ENCODE data around the gene LYSMD4.

Gene LYSMD4

DNA sequence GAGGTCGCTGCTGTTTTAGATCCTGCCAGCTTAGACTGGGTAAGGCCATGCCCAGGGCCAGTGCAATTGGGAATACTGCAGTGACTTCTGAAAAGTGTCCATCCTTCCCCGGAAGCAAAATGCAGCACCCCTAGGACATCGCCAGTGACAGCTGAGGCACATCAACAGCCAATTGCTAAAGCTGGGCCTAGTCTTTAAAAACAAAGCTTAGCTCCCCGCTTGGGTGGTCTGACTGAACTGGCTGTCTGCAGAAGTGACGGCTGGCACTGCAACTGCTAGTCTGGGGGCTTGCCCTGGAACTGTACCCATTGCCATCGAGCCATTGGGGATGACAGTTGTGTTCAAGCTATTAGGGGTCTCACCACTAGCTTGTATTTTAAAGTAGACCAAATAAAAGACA lies 4.3 kb downstream of the LYSMD4 start:
- DNase-seq, result no peak

GRCh38 chr15:99727733-99728132 lies 5.5 kb downstream of the LYSMD4 start:
- DNase-seq (no peak), ATAC-seq (ENCODE audit: insufficient read depth, low read depth) (no peak)
- no peaks in the 10 kb centered on the region for H3K9me3 ChIP-seq (ENCODE audit: insufficient read depth, low read length, severe bottlenecking)
- no peak for TF ChIP-seq EZH2 (IDR thresholded peaks at IDR 0.05; ENCODE audit: borderline replicate concordance, low read depth, low read length, severe bottlenecking)
- TF ChIP-seq CTCF (IDR thresholded peaks at IDR 0.05; ENCODE audit: borderline replicate concordance, extremely low read depth, low read length, poor library complexity, severe bottlenecking), result no peak
- peaks cover 17% of the 10 kb centered on the region for H3K4me1 ChIP-seq (ENCODE audit: insufficient read depth, low read length)
- H4K20me1 ChIP-seq (ENCODE audit: insufficient read depth, low read length), result no peaks in the 10 kb centered on the region
- no peak overlapping the region for H3K4me3 ChIP-seq (ENCODE audit: low read depth in 1 of 2, low read length in 2 of 2)
- H3K9ac ChIP-seq (ENCODE audit: low read depth, low read length), result no peak overlapping the region
- no peak overlapping the region for H3K27ac ChIP-seq (ENCODE audit: low read length)
- no peaks in the 10 kb centered on the region for H3K27me3 ChIP-seq (ENCODE audit: insufficient read depth, low read length, poor library complexity)
- H3K4me2 ChIP-seq (ENCODE audit: insufficient read depth, low read length), result no peak overlapping the region
- H3K36me3 ChIP-seq (ENCODE audit: insufficient read depth, low read length), result peaks cover 20% of the 10 kb centered on the region
- no peak overlapping the region for H2AFZ ChIP-seq (ENCODE audit: low read depth, low read length)
- H3K79me2 ChIP-seq (ENCODE audit: insufficient read depth, low read length), result peaks cover 13% of the 10 kb centered on the region

More for the DNA sequence above, 4.3 kb downstream of the LYSMD4 start:
- H2AFZ ChIP-seq (ENCODE audit: low read depth, low read length), result no peak overlapping the region
- H3K4me1 ChIP-seq (ENCODE audit: insufficient read depth, low read length), result peaks cover 25% of the 10 kb centered on the region
- peaks cover 20% of the 10 kb centered on the region for H3K36me3 ChIP-seq (ENCODE audit: insufficient read depth, low read length)
- TF ChIP-seq CTCF (IDR thresholded peaks at IDR 0.05; ENCODE audit: borderline replicate concordance, extremely low read depth, low read length, poor library complexity, severe bottlenecking), result no peak
- TF ChIP-seq EZH2 (IDR thresholded peaks at IDR 0.05; ENCODE audit: borderline replicate concordance, low read depth, low read length, severe bottlenecking), result no peak
- H4K20me1 ChIP-seq (ENCODE audit: insufficient read depth, low read length), result no peaks in the 10 kb centered on the region
- no peaks in the 10 kb centered on the region for H3K9me3 ChIP-seq (ENCODE audit: insufficient read depth, low read length, severe bottlenecking)
- no peak overlapping the region for H3K4me3 ChIP-seq (ENCODE audit: low read depth in 1 of 2, low read length in 2 of 2)
- no peak overlapping the region for H3K27ac ChIP-seq (ENCODE audit: low read length)
- H3K79me2 ChIP-seq (ENCODE audit: insufficient read depth, low read length), result peaks cover 17% of the 10 kb centered on the region
- no peak overlapping the region for H3K4me2 ChIP-seq (ENCODE audit: insufficient read depth, low read length)
- H3K27me3 ChIP-seq (ENCODE audit: insufficient read depth, low read length, poor library complexity), result no peaks in the 10 kb centered on the region
- no peak for ATAC-seq (ENCODE audit: insufficient read depth, low read depth)
- no peak overlapping the region for H3K9ac ChIP-seq (ENCODE audit: low read depth, low read length)

DNA sequence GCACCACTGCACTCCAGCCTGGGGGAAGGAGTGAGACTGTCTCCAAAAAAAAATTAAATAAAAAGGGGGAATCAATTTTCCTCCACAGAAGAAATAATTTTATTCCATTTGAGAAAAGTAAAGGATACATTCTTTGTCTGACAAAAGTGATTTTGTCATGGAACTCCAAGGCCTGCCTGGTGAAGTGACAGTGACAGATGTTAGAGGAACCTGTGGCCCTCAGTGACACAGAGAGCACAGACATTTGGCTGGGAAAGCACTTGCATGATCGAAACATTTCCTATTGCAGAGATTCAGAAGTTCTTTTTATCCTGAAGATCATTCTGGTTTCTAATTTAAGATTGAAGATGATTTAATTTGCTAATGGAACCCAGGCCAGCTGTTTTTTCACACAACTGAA lies 5.9 kb downstream of the LYSMD4 start:
- Histone ChIP-seq H3K36me3 (ENCODE audit: insufficient read depth, low read length) (peaks cover 20% of the 10 kb centered on the region), H3K9ac (ENCODE audit: low read depth, low read length) (no peak overlapping the region), H3K4me2 (ENCODE audit: insufficient read depth, low read length) (no peak overlapping the region), H3K79me2 (ENCODE audit: insufficient read depth, low read length) (peaks cover 9% of the 10 kb centered on the region; the same call in 1 of the 2 replicates), H2AFZ (ENCODE audit: low read depth, low read length) (no peak overlapping the region), H3K27me3 (ENCODE audit: insufficient read depth, low read length, poor library complexity) (no peaks in the 10 kb centered on the region), H3K9me3 (ENCODE audit: insufficient read depth, low read length, severe bottlenecking) (no peaks in the 10 kb centered on the region), H3K4me3 (ENCODE audit: low read depth in 1 of 2, low read length in 2 of 2) (no peak overlapping the region), H3K4me1 (ENCODE audit: insufficient read depth, low read length) (peaks cover 13% of the 10 kb centered on the region), H4K20me1 (ENCODE audit: insufficient read depth, low read length) (no peaks in the 10 kb centered on the region), H3K27ac (ENCODE audit: low read length) (no peak overlapping the region)
- DNase-seq (no peak), ATAC-seq (ENCODE audit: insufficient read depth, low read depth) (no peak)
- TF ChIP-seq EZH2 (IDR thresholded peaks at IDR 0.05; ENCODE audit: borderline replicate concordance, low read depth, low read length, severe bottlenecking), result no peak
- TF ChIP-seq CTCF (IDR thresholded peaks at IDR 0.05; ENCODE audit: borderline replicate concordance, extremely low read depth, low read length, poor library complexity, severe bottlenecking), result no peak

DNA sequence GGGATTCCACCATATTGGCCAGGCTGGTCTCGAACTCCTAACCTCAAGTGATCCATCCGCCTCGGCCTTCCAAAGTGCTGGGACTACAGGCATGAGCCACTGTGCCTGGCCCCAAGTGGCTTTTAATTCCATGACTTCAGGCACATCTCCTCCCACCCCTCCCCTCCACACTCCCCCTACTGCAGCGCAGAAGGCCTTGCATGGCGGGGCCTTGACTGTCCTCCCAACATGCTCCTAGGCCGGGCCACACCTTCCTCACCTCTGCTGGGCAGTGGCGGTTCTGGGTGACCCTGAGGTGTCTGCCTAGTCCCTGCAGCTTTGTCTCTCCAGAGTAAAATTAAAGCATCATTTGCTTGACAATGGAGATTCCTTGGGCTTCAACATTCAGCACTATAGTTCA lies 6.9 kb downstream of the LYSMD4 start:
- H3K4me2 ChIP-seq (ENCODE audit: insufficient read depth, low read length), result no peak overlapping the region

More for the DNA sequence above, 6.9 kb downstream of the LYSMD4 start:
- Histone ChIP-seq H3K9me3 (ENCODE audit: insufficient read depth, low read length, severe bottlenecking) (no peaks in the 10 kb centered on the region), H3K79me2 (ENCODE audit: insufficient read depth, low read length) (0 out of 2 replicates have a peak, but pooled peaks cover under 1% of the 10 kb centered on the region), H3K27ac (ENCODE audit: low read length) (no peak overlapping the region), H3K27me3 (ENCODE audit: insufficient read depth, low read length, poor library complexity) (no peaks in the 10 kb centered on the region), H2AFZ (ENCODE audit: low read depth, low read length) (no peak overlapping the region), H3K4me3 (ENCODE audit: low read depth in 1 of 2, low read length in 2 of 2) (no peak overlapping the region), H4K20me1 (ENCODE audit: insufficient read depth, low read length) (no peaks in the 10 kb centered on the region), H3K9ac (ENCODE audit: low read depth, low read length) (no peak overlapping the region), H3K4me1 (ENCODE audit: insufficient read depth, low read length) (peaks cover 9% of the 10 kb centered on the region), H3K36me3 (ENCODE audit: insufficient read depth, low read length) (peaks cover 20% of the 10 kb centered on the region)
- TF ChIP-seq CTCF (IDR thresholded peaks at IDR 0.05; ENCODE audit: borderline replicate concordance, extremely low read depth, low read length, poor library complexity, severe bottlenecking), result no peak
- no peak for TF ChIP-seq EZH2 (IDR thresholded peaks at IDR 0.05; ENCODE audit: borderline replicate concordance, low read depth, low read length, severe bottlenecking)
- DNase-seq (no peak), ATAC-seq (ENCODE audit: insufficient read depth, low read depth) (no peak; the same call in 2 of the 3 replicates)
